ENCODE data around the gene RASSF8.

The RASSF8 gene

DNA sequence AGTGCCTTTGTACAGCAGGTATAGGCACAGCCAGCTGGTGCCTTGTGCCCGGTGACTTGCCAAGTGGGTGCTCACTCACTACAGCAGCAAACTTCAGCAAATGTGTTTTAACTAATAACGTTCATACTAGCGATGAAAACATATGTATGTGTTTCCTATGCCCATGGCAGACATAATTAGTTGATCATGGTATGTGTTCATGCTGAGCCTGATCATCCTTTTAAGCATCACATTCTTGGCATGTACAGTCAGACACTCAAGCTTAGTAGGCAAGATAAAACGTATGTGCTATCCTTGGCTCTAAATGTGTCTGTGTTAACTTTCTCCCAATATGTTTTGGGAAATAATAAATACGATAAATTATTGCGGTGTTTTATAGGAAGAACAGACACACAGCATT, 55.6 kb downstream of the RASSF8 start:
- Histone ChIP-seq H3K36me3 (ENCODE audit: insufficient read depth, low read depth, low read length) (no peaks in the 10 kb centered on the region), H3K9me3 (ENCODE audit: insufficient read depth, low read depth, low read length) (no peaks in the 10 kb centered on the region), H3K27ac (ENCODE audit: low read length) (no peak overlapping the region), H3K4me3 (ENCODE audit: low read length) (no peak overlapping the region), H3K4me1 (ENCODE audit: insufficient read depth, low read length) (peaks cover 24% of the 10 kb centered on the region; the same call in 1 of the 2 replicates), H3K9ac (ENCODE audit: low read depth, low read length) (no peak overlapping the region), H3K27me3 (ENCODE audit: insufficient read depth, low read length) (no peaks in the 10 kb centered on the region)

DNA sequence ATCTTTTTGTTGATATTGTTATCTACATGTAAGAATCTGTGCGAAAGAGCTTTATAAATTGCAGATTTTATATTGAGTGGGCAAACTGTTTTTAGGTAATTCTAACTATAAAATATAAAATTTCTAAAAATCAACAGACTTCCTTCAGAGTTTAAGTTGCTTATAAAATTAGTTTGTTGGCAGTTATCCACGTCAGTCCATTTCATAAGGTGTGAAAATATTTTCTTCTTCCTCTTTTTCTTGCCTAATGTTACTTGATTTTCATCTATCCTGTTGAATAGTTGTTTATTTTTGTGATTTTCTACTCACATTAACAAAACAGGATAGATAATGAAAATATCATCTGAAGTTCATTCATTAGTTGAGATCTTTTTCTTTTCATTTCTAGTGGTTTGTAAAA, 58.0 kb downstream of the RASSF8 start:
- no peak overlapping the region for H3K27ac ChIP-seq (ENCODE audit: low read length)

DNA sequence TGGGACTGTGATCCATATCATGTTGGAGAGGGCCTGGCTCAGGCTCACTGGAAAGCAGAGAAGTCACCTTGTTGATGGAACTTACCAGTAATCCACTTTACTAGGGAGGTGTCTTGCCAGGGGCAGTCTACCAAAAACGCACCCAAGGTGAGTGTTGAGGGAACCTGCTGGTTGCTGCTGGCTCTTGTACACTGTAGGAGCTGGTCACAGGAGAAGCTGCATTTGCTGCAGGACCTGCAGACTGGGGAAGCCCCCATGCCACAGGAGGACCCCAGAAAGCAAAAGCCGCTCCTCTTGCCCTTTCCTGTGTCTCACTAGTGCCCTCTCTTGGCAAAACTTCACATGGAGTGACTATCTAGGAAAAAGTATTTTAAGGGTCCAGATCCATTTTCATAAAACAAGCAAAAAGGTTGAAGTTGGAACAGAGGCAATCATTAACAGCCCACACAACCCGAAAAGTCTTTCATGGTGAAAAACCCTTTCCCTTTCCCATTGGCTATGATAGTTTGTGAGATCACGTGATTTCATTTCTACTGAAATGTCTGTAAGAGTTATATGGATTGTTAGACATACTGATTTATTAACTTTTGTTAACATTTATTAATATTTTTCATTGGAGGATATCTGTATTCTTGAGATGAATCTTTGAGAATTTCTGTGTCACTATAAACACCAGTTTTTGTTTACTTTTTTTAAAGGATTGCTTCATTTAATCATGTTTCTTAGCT, 59.2 kb downstream of the RASSF8 start:
- Histone ChIP-seq H3K9me3 (ENCODE audit: insufficient read depth, low read depth, low read length) (no peaks in the 10 kb centered on the region), H3K27me3 (ENCODE audit: insufficient read depth, low read length) (no peaks in the 10 kb centered on the region), H3K9ac (ENCODE audit: low read depth, low read length) (no peak overlapping the region), H3K36me3 (ENCODE audit: insufficient read depth, low read depth, low read length) (no peaks in the 10 kb centered on the region), H3K4me3 (ENCODE audit: low read length) (no peak overlapping the region), H3K27ac (ENCODE audit: low read length) (no peak overlapping the region), H3K4me1 (ENCODE audit: insufficient read depth, low read length) (peaks cover 27% of the 10 kb centered on the region; the same call in 1 of the 2 replicates)

More for the DNA sequence above, 58.0 kb downstream of the RASSF8 start:
- Histone ChIP-seq H3K27me3 (ENCODE audit: insufficient read depth, low read length) (no peaks in the 10 kb centered on the region), H3K9ac (ENCODE audit: low read depth, low read length) (no peak overlapping the region; the same call in 1 of the 2 replicates), H3K4me3 (ENCODE audit: low read length) (no peak overlapping the region), H3K4me1 (ENCODE audit: insufficient read depth, low read length) (peaks cover 23% of the 10 kb centered on the region; the same call in 1 of the 2 replicates), H3K36me3 (ENCODE audit: insufficient read depth, low read depth, low read length) (no peaks in the 10 kb centered on the region), H3K9me3 (ENCODE audit: insufficient read depth, low read depth, low read length) (no peaks in the 10 kb centered on the region)

DNA sequence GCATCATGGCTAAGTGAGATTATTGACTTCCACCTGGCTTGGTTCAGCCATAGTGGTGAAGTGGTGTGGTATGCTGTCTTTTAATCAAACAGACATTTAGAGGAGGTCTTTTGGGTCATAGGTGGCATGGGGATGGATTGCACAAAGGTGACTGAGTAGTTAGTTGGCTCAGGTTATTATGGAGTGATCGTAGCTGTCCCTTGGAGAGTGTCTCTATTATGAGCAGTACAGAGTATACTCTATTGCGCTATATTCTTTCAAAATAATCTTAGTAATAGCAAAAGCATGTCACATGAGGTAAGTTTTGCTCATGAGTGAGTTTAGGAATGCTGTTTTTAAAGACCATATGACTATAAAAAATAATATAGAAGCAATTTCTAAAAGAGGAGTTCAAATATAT, 60.4 kb downstream of the RASSF8 start:
- no peak overlapping the region for H3K4me3 ChIP-seq (ENCODE audit: low read length)
- peaks cover 27% of the 10 kb centered on the region; the same call in 1 of the 2 replicates for H3K4me1 ChIP-seq (ENCODE audit: insufficient read depth, low read length)
- no peaks in the 10 kb centered on the region for H3K9me3 ChIP-seq (ENCODE audit: insufficient read depth, low read depth, low read length)
- H3K27me3 ChIP-seq (ENCODE audit: insufficient read depth, low read length): no peaks in the 10 kb centered on the region
- no peak overlapping the region for H3K9ac ChIP-seq (ENCODE audit: low read depth, low read length)
- H3K27ac ChIP-seq (ENCODE audit: low read length): peak overlapping the region; percentile 29
- no peaks in the 10 kb centered on the region for H3K36me3 ChIP-seq (ENCODE audit: insufficient read depth, low read depth, low read length)

DNA sequence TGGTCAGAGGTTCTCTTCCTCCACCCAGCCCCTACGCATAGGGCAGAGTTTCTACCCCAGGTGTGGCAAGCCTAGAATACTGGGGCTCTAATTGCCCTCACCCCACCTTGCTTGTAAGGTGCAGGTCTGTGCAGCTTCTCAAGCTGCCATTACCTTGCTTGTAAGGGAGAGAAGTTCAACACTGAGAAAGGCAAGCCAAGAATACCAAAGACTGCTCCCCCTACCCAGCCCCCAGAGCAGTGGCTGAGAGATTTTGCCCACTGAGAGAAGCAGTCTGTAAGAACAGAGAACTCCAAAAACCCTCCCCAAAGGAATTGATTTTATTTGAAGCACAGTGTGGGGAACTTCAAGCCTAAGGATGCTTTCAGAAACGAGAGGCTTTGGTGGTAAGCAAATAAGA, 63.1 kb downstream of the RASSF8 start:
- no peaks in the 10 kb centered on the region for H3K36me3 ChIP-seq (ENCODE audit: insufficient read depth, low read depth, low read length)
- H3K4me1 ChIP-seq (ENCODE audit: insufficient read depth, low read length): peaks cover 17% of the 10 kb centered on the region; the same call in 1 of the 2 replicates
- no peak overlapping the region for H3K27ac ChIP-seq (ENCODE audit: low read length)
- no peak overlapping the region for H3K9ac ChIP-seq (ENCODE audit: low read depth, low read length)
- no peaks in the 10 kb centered on the region for H3K27me3 ChIP-seq (ENCODE audit: insufficient read depth, low read length)
- no peak overlapping the region for H3K4me3 ChIP-seq (ENCODE audit: low read length)
- no peaks in the 10 kb centered on the region for H3K9me3 ChIP-seq (ENCODE audit: insufficient read depth, low read depth, low read length)

DNA sequence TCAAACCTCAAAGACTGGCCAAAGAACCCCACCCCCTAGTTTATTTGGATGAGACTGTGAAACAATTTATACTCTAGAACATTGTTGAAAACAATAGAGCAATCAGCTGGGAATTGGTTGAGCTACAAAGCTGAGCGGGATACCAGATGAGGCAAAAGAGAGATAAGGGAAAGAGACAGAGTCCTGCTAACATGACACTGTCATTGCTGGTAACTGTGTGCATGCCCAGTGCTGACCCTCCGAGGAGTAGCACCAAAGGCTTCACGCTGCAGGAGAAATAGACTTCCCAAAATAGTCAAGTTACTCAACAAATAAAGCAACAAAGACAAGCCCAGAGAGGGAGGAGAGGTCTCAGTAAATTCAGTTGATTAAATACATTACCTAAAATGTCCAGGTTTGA, 63.6 kb downstream of the RASSF8 start:
- Histone ChIP-seq H3K4me3 (ENCODE audit: low read length) (no peak overlapping the region), H3K9ac (ENCODE audit: low read depth, low read length) (no peak overlapping the region), H3K4me1 (ENCODE audit: insufficient read depth, low read length) (peaks cover 15% of the 10 kb centered on the region; the same call in 1 of the 2 replicates), H3K36me3 (ENCODE audit: insufficient read depth, low read depth, low read length) (no peaks in the 10 kb centered on the region), H3K27ac (ENCODE audit: low read length) (no peak overlapping the region), H3K27me3 (ENCODE audit: insufficient read depth, low read length) (no peaks in the 10 kb centered on the region), H3K9me3 (ENCODE audit: insufficient read depth, low read depth, low read length) (no peaks in the 10 kb centered on the region)

DNA sequence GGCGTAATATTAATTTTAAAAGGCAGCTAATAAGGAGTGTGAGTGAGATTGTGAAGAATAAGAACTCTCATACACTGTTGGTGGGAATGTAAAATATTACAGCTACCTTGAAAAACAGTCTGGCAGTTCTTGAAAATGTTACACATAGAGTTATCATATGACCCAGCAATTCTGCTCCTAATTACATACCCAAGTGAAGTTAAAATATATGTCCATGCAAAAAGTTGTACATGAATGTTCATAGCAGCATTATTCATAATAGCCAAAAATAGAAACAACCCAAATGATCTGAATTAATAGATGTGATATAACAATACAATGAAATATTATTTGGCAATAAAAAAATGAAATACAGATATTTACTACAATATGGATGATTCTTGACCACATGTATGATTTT, 68.2 kb downstream of the RASSF8 start:
- no peaks in the 10 kb centered on the region for H3K9me3 ChIP-seq (ENCODE audit: insufficient read depth, low read depth, low read length)
- H3K27ac ChIP-seq (ENCODE audit: low read length): no peak overlapping the region
- no peak overlapping the region for H3K4me3 ChIP-seq (ENCODE audit: low read length)
- no peaks in the 10 kb centered on the region for H3K27me3 ChIP-seq (ENCODE audit: insufficient read depth, low read length)
- no peaks in the 10 kb centered on the region for H3K36me3 ChIP-seq (ENCODE audit: insufficient read depth, low read depth, low read length)
- peaks cover 6% of the 10 kb centered on the region; the same call in 1 of the 2 replicates for H3K4me1 ChIP-seq (ENCODE audit: insufficient read depth, low read length)
- H3K9ac ChIP-seq (ENCODE audit: low read depth, low read length): no peak overlapping the region

DNA sequence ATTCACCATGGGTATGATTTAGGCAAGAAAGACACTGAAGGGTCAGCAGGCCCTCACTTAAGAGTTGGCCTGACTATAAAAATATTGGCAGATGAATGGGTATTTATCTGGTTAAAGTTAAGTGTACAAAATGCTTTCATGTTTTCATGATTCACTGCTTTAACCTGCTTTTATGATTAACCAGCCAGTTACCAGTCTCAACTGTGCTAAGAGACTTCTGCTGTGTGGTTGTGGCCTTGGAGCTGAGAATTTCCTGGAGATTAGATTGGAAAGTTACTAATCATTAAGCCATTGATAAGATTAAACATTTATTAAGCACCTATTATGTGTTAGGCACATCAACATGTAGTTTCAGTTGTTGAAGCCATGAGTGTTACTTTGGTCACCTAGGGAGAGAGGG, 68.9 kb downstream of the RASSF8 start:
- H3K4me3 ChIP-seq (ENCODE audit: low read length): no peak overlapping the region
- H3K9ac ChIP-seq (ENCODE audit: low read depth, low read length): no peak overlapping the region
- no peak overlapping the region for H3K27ac ChIP-seq (ENCODE audit: low read length)
- H3K4me1 ChIP-seq (ENCODE audit: insufficient read depth, low read length): peaks cover 5% of the 10 kb centered on the region; the same call in 1 of the 2 replicates
- no peaks in the 10 kb centered on the region for H3K36me3 ChIP-seq (ENCODE audit: insufficient read depth, low read depth, low read length)
- H3K9me3 ChIP-seq (ENCODE audit: insufficient read depth, low read depth, low read length): no peaks in the 10 kb centered on the region
- H3K27me3 ChIP-seq (ENCODE audit: insufficient read depth, low read length): no peaks in the 10 kb centered on the region

DNA sequence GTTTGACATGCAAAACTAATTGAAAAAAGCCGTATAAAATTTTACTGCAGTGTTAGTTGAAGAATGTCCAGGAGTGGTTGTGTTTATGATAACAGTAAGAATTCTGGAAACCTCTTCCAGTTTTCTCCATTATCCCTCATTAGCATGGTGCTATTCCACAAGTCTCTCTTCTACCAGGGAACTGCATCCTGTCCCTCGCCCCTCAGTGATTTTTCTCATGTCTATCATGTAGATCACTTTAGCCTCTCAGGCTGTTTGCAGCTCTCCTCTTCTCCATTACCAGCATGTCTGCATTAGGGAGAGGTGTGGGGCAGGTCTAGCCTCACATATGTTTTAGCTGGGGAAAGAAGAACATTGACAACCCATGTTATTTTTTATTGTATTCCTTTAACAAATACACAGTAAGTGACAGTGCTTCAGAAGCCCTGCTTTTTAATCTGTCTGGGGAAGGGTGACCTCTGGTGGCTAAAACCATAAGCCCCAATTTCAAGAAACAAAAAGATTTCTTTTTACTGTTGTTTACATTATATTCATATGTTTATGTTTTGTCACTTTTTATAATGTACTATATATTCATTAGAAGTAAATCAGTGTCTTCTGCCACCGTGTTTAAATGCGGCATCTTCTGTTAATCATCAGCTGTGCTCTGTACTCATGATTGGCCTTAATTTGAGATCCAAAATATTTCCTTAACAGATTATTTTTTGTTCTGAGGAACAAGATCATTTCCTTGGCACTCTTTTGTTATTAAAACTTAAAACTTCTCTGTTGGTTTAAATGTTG, 70.7 kb downstream of the RASSF8 start:
- Histone ChIP-seq H3K36me3 (ENCODE audit: insufficient read depth, low read depth, low read length) (no peaks in the 10 kb centered on the region), H3K9ac (ENCODE audit: low read depth, low read length) (no peak overlapping the region), H3K4me1 (ENCODE audit: insufficient read depth, low read length) (peaks cover 8% of the 10 kb centered on the region; the same call in 1 of the 2 replicates)

DNA sequence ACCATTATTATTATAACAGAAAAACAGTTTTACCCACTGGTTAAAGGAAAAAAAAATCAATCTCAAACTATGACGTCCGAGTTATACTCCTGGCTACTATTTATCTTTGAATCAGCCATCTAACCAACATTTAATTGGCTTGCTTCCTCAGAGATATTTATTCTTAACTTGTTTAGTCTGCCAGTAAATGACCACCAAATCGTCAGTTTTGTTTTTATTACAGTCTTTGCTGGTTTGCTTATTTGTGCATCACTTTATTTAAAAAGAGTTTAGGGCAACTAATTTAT, 71.2 kb downstream of the RASSF8 start:
- Histone ChIP-seq H3K27me3 (ENCODE audit: insufficient read depth, low read length) (no peaks in the 10 kb centered on the region), H3K9ac (ENCODE audit: low read depth, low read length) (no peak overlapping the region), H3K4me3 (ENCODE audit: low read length) (no peak overlapping the region), H3K27ac (ENCODE audit: low read length) (no peak overlapping the region), H3K4me1 (ENCODE audit: insufficient read depth, low read length) (peaks cover 8% of the 10 kb centered on the region; the same call in 1 of the 2 replicates), H3K36me3 (ENCODE audit: insufficient read depth, low read depth, low read length) (no peaks in the 10 kb centered on the region), H3K9me3 (ENCODE audit: insufficient read depth, low read depth, low read length) (no peaks in the 10 kb centered on the region)

More for the DNA sequence above, 70.7 kb downstream of the RASSF8 start:
- Histone ChIP-seq H3K9me3 (ENCODE audit: insufficient read depth, low read depth, low read length) (no peaks in the 10 kb centered on the region), H3K27ac (ENCODE audit: low read length) (no peak overlapping the region), H3K4me3 (ENCODE audit: low read length) (no peak overlapping the region), H3K27me3 (ENCODE audit: insufficient read depth, low read length) (no peaks in the 10 kb centered on the region)

DNA sequence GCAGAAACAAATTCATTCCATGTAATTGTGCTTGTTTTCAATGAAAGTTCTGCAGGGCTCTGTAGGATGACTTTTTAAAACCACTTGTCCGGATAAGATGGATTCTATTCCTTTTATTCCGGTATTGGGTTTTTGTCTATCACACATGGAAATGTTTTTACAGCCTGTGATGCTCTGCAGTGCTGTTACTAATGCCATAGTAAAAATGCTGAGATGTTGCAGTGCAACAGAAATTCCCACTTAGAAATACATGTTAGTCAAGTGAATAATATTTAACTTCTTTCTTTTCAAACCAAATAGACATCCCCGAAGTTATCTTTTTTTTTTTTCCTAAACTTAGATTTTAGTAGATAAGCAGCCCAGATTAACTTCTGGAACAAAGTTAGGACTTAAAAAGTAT, 71.9 kb downstream of the RASSF8 start:
- Histone ChIP-seq H3K4me3 (ENCODE audit: low read length) (no peak overlapping the region), H3K9ac (ENCODE audit: low read depth, low read length) (no peak overlapping the region), H3K36me3 (ENCODE audit: insufficient read depth, low read depth, low read length) (no peaks in the 10 kb centered on the region), H3K9me3 (ENCODE audit: insufficient read depth, low read depth, low read length) (no peaks in the 10 kb centered on the region), H3K27me3 (ENCODE audit: insufficient read depth, low read length) (no peaks in the 10 kb centered on the region), H3K4me1 (ENCODE audit: insufficient read depth, low read length) (peaks cover 8% of the 10 kb centered on the region; the same call in 1 of the 2 replicates), H3K27ac (ENCODE audit: low read length) (no peak overlapping the region)

DNA sequence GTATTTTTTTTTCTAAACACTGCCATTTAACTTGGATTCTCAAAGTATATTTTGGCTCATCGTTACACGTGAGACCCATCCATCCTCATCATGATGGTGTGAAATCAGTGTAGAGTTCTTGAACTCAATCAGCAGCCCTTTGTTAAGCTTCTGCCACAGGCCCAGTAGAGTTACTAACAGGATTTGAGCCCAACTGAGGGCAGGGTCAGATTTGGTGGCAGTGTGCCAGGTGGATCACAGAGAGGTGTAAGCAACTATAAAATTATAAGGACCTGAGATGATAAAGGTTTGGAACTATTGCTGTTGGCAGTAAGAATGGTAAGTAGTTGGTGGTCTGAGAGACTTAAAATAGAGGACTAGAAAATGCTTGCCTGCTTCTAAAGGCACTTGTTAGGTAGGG, 72.8 kb downstream of the RASSF8 start:
- Histone ChIP-seq H3K9me3 (ENCODE audit: insufficient read depth, low read depth, low read length) (no peaks in the 10 kb centered on the region), H3K4me1 (ENCODE audit: insufficient read depth, low read length) (peaks cover 8% of the 10 kb centered on the region; the same call in 1 of the 2 replicates), H3K9ac (ENCODE audit: low read depth, low read length) (no peak overlapping the region), H3K27ac (ENCODE audit: low read length) (no peak overlapping the region), H3K36me3 (ENCODE audit: insufficient read depth, low read depth, low read length) (no peaks in the 10 kb centered on the region), H3K27me3 (ENCODE audit: insufficient read depth, low read length) (no peaks in the 10 kb centered on the region), H3K4me3 (ENCODE audit: low read length) (no peak overlapping the region)

Data from iPS-20b (cell line).